Heart left ventricle (tissue), 13 donors: ENCODE data around the gene POFUT2.

Source experiments
- POLR2A ChIP-seq, 2 donors: fragments of 450-650 bp; IDR thresholded peaks; one replicate each; pipeline ENCODE4 v1.6.1; 2017; ENCODE audit warnings: antibody characterized with exemption in 2 of 2, mild to moderate bottlenecking in 2 of 2, moderate library complexity in 2 of 2
- TF ChIP-seq, protein P1 (sequence below), 12 donors: fragments of 200-600 bp; sonication (generic) in 4 of 12; IDR thresholded peaks; one replicate each; pipeline versions ENCODE4 v1.5.0 to v1.8.0; 2018 to 2022; ENCODE audit warnings: antibody characterized with exemption in 12 of 12, mild to moderate bottlenecking in 5 of 12
- donor health status: ischemic (EF 13 %, LVEDD 7.1; RV severe dilation, severe dysfunction).
- donor health status: DM: no; HTN: yes; CAD: no.
- donor health status: DM: no; HTN: no; CAD: no.
- donor health status: ischemic (EF 25% LVEDD 6.9; RV normal size, moderate dysfunction).
- donor health status: ischemic (EF 25% LVEDD 5.7; RV mildly dilated, moderate dysfunction).
- donor health status: ischemic (EF 35%, LVEDD 5.7; RV mildly dilated, moderate dysfunction).
- donor health status: nonischemic (EF 11% LVEDD 7.7; RV severe dilation, severe dysfunction).
- donor health status: DM: yes; HTN: yes; CAD: no.
- donor health status: PGD.
- donor health status: ischemic (EF 29% LVEDD 5.4; RV normal size, mild dysfunction).
- donor health status: nonischemic (EF 23%, LVEDD 6.1; RV moderate dilation, normal function).

DNA sequence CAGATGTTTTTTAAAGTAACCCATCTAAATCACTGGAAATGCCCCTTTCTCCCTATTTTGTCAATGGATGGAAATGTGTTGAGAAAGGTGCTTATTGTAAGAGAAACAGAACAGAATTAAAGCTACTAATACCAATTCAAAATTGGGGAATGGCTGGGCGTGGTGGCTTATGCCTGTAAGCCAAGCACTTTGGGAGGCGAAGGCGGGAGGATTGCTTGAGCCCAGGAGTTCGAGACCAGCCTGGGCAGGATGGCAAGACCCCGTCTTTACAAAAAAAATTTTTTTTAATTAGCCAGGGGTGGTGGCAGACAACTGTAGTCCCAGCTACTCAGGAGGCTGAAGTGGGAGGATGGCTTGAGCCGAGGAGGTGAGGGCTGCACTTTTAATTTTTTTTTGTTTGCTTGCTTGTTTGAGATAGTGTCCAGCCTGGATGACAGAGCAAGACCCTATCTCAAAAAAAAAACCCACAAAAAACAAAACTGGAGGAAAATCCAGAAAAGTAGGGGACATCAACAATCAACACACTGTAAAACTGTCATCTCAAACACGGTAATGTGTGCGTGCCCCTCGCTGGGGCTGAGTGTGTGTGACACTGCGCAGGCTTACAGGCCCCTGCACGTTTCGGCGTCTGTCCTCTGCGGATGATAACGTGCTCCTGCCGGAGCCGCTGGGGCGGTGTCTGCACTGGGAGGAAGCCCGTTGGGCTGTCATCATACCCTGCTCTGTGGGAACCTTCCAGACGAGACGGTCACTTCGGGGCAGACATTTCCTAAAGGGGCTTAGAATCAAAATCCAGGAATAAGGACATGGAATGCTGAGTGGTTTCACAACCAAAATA lies 11.6 kb upstream of the POFUT2 start:
- TF ChIP-seq POLR2A (IDR thresholded peaks at IDR 0.05): no peak
- TF ChIP-seq, protein P1, sequence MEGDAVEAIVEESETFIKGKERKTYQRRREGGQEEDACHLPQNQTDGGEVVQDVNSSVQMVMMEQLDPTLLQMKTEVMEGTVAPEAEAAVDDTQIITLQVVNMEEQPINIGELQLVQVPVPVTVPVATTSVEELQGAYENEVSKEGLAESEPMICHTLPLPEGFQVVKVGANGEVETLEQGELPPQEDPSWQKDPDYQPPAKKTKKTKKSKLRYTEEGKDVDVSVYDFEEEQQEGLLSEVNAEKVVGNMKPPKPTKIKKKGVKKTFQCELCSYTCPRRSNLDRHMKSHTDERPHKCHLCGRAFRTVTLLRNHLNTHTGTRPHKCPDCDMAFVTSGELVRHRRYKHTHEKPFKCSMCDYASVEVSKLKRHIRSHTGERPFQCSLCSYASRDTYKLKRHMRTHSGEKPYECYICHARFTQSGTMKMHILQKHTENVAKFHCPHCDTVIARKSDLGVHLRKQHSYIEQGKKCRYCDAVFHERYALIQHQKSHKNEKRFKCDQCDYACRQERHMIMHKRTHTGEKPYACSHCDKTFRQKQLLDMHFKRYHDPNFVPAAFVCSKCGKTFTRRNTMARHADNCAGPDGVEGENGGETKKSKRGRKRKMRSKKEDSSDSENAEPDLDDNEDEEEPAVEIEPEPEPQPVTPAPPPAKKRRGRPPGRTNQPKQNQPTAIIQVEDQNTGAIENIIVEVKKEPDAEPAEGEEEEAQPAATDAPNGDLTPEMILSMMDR (IDR thresholded peaks at IDR 0.05): no peak
